ENCODE measurements around the gene CMKLR1. TPM values are rescaled to one million over a fixed set of nuclear protein-coding genes. Genes with fewer than 3 reads are reported as not detected.

CMKLR1 gene
- total RNA-seq, 1 donor from 2014 or later: 47.5 TPM

DNA sequence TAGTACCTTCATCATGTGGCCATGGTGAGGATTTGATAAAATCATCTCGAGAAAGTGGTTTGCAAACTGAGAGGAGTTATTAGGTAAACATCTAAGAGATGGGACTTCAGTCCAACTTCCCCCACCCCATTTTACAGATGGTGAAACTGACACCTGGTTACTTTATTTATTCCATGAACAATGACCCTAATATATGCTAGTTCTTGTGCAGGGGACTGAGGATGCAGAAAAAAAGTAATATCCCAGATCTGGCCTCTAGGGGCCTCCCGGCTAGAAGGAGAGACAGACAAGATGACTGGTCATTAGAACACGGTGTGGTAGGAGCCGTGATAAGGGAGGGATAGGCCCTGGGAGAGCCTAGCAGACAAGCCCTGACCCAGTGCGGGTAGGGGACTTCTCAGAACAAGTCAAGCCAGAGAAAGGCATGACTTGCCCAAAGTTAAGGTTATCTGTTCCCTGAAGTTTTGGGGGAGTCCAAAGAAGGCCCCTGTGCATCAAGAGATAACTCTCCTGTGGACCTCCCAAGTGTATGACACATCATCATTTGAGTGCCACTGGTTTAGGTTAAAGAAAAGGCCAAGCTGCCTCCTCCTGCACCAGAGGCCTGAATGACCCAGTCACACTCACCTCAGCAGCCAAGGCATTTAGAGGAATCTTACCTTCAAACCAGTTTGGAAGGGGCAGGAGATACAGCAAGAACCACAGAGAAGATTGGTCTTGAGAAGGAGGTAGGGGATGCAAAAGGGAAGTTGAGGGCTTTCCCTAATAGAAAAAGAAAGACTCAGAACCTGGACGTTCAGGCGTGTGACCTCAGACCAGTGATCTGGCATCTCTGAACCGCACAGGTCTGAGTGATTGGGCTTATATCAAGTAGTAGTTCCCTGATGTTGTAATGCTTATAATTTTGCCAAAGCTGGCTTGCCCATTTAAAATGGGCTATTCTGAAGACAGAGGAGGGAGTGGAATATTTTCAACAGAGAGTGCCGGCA lies 1.6 kb downstream of the CMKLR1 start:
- TF ChIP-seq, protein P1, sequence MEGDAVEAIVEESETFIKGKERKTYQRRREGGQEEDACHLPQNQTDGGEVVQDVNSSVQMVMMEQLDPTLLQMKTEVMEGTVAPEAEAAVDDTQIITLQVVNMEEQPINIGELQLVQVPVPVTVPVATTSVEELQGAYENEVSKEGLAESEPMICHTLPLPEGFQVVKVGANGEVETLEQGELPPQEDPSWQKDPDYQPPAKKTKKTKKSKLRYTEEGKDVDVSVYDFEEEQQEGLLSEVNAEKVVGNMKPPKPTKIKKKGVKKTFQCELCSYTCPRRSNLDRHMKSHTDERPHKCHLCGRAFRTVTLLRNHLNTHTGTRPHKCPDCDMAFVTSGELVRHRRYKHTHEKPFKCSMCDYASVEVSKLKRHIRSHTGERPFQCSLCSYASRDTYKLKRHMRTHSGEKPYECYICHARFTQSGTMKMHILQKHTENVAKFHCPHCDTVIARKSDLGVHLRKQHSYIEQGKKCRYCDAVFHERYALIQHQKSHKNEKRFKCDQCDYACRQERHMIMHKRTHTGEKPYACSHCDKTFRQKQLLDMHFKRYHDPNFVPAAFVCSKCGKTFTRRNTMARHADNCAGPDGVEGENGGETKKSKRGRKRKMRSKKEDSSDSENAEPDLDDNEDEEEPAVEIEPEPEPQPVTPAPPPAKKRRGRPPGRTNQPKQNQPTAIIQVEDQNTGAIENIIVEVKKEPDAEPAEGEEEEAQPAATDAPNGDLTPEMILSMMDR (IDR thresholded peaks at IDR 0.05): peak; percentile 63
- Mint-ChIP-seq H3K4me1 (ENCODE audit: unreplicated experiment) (peaks cover 76% of the 10 kb centered on the region), H3K36me3 (ENCODE audit: unreplicated experiment) (peaks cover 3% of the 10 kb centered on the region), H3K27me3 (ENCODE audit: unreplicated experiment) (no peaks in the 10 kb centered on the region), H3K27ac (ENCODE audit: unreplicated experiment) (peak overlapping the region; percentile 91), H3K9me3 (ENCODE audit: unreplicated experiment) (no peaks in the 10 kb centered on the region), H3K4me3 (ENCODE audit: unreplicated experiment) (peak overlapping the region; percentile 86)
- no peak for DNase-seq (ENCODE audit: extremely low spot score, unreplicated experiment)

DNA sequence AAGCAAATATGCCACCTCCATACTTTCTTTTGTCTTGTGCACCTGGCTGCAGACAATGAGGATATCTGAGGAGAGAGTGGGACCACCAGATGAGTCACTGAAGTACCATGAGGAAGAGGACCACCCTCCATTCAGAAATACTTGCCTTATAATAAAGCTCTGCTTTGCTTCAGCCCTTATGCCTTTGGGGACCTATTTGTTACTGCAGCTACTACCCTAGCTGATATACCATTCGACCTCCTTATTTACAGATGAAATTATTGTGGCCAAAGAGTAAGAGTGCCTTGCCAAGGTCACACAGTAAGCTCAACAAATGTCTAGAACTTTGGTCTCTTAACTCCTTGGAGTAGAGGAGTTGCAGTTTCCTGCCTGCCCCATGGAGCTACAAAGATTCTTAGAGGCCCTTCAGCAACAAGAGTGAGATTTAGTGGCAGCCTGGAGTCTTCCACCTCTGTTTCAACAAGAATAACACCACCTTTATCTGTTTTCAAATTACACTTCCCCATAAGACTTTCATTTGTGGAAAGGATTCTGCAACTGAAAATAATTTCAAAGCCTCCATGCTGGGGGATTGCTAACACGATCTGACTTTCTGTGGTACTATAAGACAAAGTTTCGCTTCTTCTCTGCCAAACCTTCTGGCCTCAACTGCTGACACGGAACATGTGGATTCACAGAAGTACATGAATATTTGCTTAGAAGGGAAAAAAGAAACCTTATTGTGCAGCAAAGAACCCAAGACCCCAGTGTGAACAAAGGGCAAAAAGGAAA lies 3.6 kb downstream of the CMKLR1 start:
- DNase-seq (ENCODE audit: extremely low spot score, unreplicated experiment): no peak
- Mint-ChIP-seq H3K36me3 (ENCODE audit: unreplicated experiment) (peaks cover 4% of the 10 kb centered on the region), H3K4me1 (ENCODE audit: unreplicated experiment) (peaks cover 71% of the 10 kb centered on the region), H3K27me3 (ENCODE audit: unreplicated experiment) (no peaks in the 10 kb centered on the region), H3K4me3 (ENCODE audit: unreplicated experiment) (no peak overlapping the region), H3K9me3 (ENCODE audit: unreplicated experiment) (no peaks in the 10 kb centered on the region), H3K27ac (ENCODE audit: unreplicated experiment) (no peak overlapping the region)
- TF ChIP-seq, protein P1 (IDR thresholded peaks at IDR 0.05): no peak

DNA sequence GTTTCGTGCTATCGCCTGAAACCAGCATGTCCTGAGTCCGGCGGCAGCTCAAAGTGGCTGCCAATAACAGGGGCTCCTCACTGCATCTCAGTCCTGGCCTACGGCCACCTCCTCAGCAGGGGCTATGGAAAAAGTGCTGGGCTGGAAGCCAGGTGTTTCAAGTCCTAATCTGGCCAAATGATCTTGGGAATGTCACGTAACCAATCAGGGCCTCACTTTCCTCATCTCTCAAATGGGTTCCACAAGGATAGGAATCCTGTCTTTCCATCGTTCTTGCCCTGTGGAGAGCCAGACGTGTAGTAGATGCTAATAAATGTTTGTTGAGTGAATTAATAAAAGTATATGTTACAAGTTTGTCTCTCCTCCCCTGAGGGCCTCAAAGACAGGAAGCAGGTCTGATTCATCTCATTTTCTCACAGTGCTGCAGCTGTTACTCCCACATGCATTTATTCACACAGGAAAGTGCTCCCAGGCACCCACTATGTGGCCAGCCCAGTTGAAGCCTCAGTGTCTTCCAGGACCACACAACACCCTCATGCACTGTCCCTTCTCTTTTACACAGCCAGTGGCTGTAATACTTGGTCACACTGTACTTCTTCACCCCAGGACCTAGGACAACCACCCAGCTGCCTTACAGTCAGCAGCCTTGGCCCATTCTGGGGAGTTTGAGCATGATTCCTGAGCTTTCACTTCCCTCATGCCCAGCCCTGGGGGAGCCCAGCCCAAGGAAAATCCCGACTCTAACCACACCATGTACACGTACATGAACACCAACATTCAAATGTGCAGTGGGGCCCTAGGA lies 5.0 kb downstream of the CMKLR1 start:
- Mint-ChIP-seq H3K4me1 (ENCODE audit: unreplicated experiment) (peaks cover 62% of the 10 kb centered on the region), H3K9me3 (ENCODE audit: unreplicated experiment) (no peaks in the 10 kb centered on the region), H3K27ac (ENCODE audit: unreplicated experiment) (peak overlapping the region; percentile 69), H3K36me3 (ENCODE audit: unreplicated experiment) (peaks cover 16% of the 10 kb centered on the region), H3K27me3 (ENCODE audit: unreplicated experiment) (no peaks in the 10 kb centered on the region), H3K4me3 (ENCODE audit: unreplicated experiment) (peak overlapping the region; percentile 22)
- DNase-seq (ENCODE audit: extremely low spot score, unreplicated experiment): no peak
- TF ChIP-seq, protein P1 (IDR thresholded peaks at IDR 0.05): no peak

DNA sequence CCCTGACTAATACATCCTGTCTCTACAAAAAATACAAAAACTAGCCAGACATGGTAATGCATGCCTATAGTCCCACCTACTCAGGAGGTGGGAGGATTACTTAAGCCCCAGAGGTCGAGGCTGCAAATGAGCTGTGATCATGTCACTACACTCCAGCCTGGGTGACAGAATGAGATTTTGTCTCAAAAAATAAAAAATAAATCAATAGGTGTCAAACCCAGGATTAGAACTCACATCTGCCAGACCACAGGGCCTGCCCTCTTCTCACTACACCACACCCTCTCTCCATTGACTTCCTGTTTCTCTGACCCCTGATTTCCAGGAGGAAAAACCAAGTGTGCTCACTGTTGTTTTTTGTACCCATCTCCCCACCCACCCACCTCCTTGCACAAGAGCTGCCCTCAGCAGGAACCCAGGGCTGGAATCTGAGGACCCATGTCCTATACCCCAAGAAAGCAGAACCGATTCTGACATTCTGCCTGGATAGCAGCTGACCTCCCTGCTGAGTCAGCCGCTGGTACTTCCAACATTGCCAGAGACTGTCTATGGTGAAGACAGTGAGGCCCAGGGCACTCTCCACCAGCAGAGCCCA lies 6.2 kb downstream of the CMKLR1 start:
- no peaks in the 10 kb centered on the region for H3K27me3 Mint-ChIP-seq (ENCODE audit: unreplicated experiment)
- H3K4me1 Mint-ChIP-seq (ENCODE audit: unreplicated experiment): peaks cover 63% of the 10 kb centered on the region
- H3K36me3 Mint-ChIP-seq (ENCODE audit: unreplicated experiment): peaks cover 19% of the 10 kb centered on the region

More for the DNA sequence above, 6.2 kb downstream of the CMKLR1 start:
- Mint-ChIP-seq H3K4me3 (ENCODE audit: unreplicated experiment) (peak overlapping the region; percentile 29), H3K27ac (ENCODE audit: unreplicated experiment) (peak overlapping the region; percentile 69), H3K9me3 (ENCODE audit: unreplicated experiment) (no peaks in the 10 kb centered on the region)
- DNase-seq (ENCODE audit: extremely low spot score, unreplicated experiment): no peak
- TF ChIP-seq, protein P1 (IDR thresholded peaks at IDR 0.05): no peak
